Bronchial epithelial cell (primary cell): Measurements from ENCODE around the gene FADS3. TPM values are rescaled to one million over a fixed set of nuclear protein-coding genes. Genes with fewer than 3 reads are reported as not detected.

Source experiments
- DNase-seq: peaks from one replicate; pipeline ENCODE4 v3.0.0-alpha.2; 2010; ENCODE audit warnings: low read depth
- FAIRE-seq: peaks from 2 replicates; lab custom pipeline; 2011; peaks lifted over from hg19 to GRCh38; lab: Jason Lieb, UNC
- H3K27me3 ChIP-seq: 2 replicates; pipeline ENCODE4 v1.5.1; 2011; ENCODE audit warnings: low read length; ENCODE audit not compliant: control insufficient read depth, insufficient read depth
- H3K36me3 ChIP-seq: 2 replicates; pipeline ENCODE4 v1.5.1; 2011; ENCODE audit warnings: low read length; ENCODE audit not compliant: control insufficient read depth, insufficient read depth
- H3K4me3 ChIP-seq: 2 replicates; pipeline ENCODE4 v1.5.1; 2011; ENCODE audit warnings: mild to moderate bottlenecking, low read depth, low read length, control low read depth
- CTCF ChIP-seq: IDR thresholded peaks from 2 replicates; pipeline ENCODE4 v1.5.1; 2011; ENCODE audit warnings: mild to moderate bottlenecking, moderate library complexity, low read length, control low read depth, inconsistent platforms; ENCODE audit not compliant: insufficient read depth, severe bottlenecking
- total RNA-seq: library from RNA; depleted of rRNA; stranded (reverse); fragments of >200 nt; gene quantifications from 2 replicates; pipeline ENCODE4 v1.2.1, GENCODE V29; 2014

FADS3 gene
- total RNA-seq, 1 donor from 2014 or later = 31.9 TPM

GRCh38 chr11:61863548-61864081 lies 27.7 kb downstream of the FADS3 start:
- FAIRE-seq = no peak
- peaks cover 21% of the 10 kb centered on the region for H3K36me3 ChIP-seq
- no peak for TF ChIP-seq CTCF
- DNase-seq = no peak
- no peak overlapping the region for H3K4me3 ChIP-seq
- no peaks in the 10 kb centered on the region for H3K27me3 ChIP-seq

- DNase-seq (no peak), FAIRE-seq (no peak)
- no peaks in the 10 kb centered on the region for H3K27me3 ChIP-seq
- peaks cover 21% of the 10 kb centered on the region for H3K36me3 ChIP-seq
- TF ChIP-seq CTCF = no peak
- no peak overlapping the region for H3K4me3 ChIP-seq
Observed at GRCh38 chr11:61862714-61863547, 28.4 kb downstream of the FADS3 start.

- H3K36me3 ChIP-seq = peaks cover 28% of the 10 kb centered on the region
- no peak for TF ChIP-seq CTCF
- FAIRE-seq (no peak), DNase-seq (no peak)
- no peak overlapping the region for H3K4me3 ChIP-seq
- H3K27me3 ChIP-seq = no peaks in the 10 kb centered on the region
Observed at GRCh38 chr11:61861634-61862033, 29.7 kb downstream of the FADS3 start.

- TF ChIP-seq CTCF = no peak
- FAIRE-seq (no peak), DNase-seq (peak; percentile 55)
- peaks cover 27% of the 10 kb centered on the region for H3K36me3 ChIP-seq
- no peak overlapping the region for H3K4me3 ChIP-seq
- no peaks in the 10 kb centered on the region for H3K27me3 ChIP-seq
Observed at GRCh38 chr11:61860054-61860903, 31.1 kb downstream of the FADS3 start.

- H3K4me3 ChIP-seq = no peak overlapping the region
- no peak for DNase-seq
- no peak for TF ChIP-seq CTCF
- H3K36me3 ChIP-seq = peaks cover 24% of the 10 kb centered on the region
- FAIRE-seq = no peak
- H3K27me3 ChIP-seq = no peaks in the 10 kb centered on the region
Observed at GRCh38 chr11:61855939-61856680, 35.2 kb downstream of the FADS3 start.
